Endodermal cell (in vitro differentiated cells): ENCODE results near the gene COX14. TPM values are rescaled to one million over a fixed set of nuclear protein-coding genes. Genes with fewer than 3 reads are reported as not detected.
A peak's percentile ranks its signal among the peaks of the same experiment; 100 is the strongest.

Experiments used
- DNase-seq: peaks from one replicate; pipeline ENCODE4 v3.0.0-alpha.2; 2017
- H3K27ac ChIP-seq: 2 replicates; pipeline ENCODE4 v1.5.1; 2013; ENCODE audit warnings: mild to moderate bottlenecking, low read depth, low read length, moderate library complexity
- H3K27me3 ChIP-seq: 2 replicates; pipeline ENCODE4 v1.6.1; 2013; ENCODE audit warnings: mild to moderate bottlenecking, low read length, moderate library complexity; ENCODE audit not compliant: insufficient read depth, control insufficient read depth, poor library complexity, severe bottlenecking
- H3K36me3 ChIP-seq: 2 replicates; pipeline ENCODE4 v1.7.0; 2013; ENCODE audit warnings: mild to moderate bottlenecking, low read length, moderate library complexity; ENCODE audit not compliant: control insufficient read depth, insufficient read depth
- H3K4me1 ChIP-seq: one replicate; pipeline ENCODE4 v1.7.0; 2013; ENCODE audit warnings: low read length; ENCODE audit not compliant: control insufficient read depth, insufficient read depth
- H3K4me3 ChIP-seq: 2 replicates; pipeline ENCODE4 v1.5.1; 2013; ENCODE audit warnings: mild to moderate bottlenecking, low read length, moderate library complexity
- H3K9ac ChIP-seq: 2 replicates; pipeline ENCODE4 v1.6.1; 2013; ENCODE audit warnings: mild to moderate bottlenecking, low read length, moderate library complexity; ENCODE audit not compliant: poor library complexity, severe bottlenecking; ENCODE audit errors: extremely low read depth
- H3K9me3 ChIP-seq: 2 replicates; pipeline ENCODE4 v1.6.1; 2013; ENCODE audit warnings: mild to moderate bottlenecking, low read length, moderate library complexity; ENCODE audit not compliant: control insufficient read depth
- H3K27ac Mint-ChIP-seq: 2 replicates; pipeline ENCODE4 v1.8.0; 2020; ENCODE audit warnings: mixed read lengths
- H3K27me3 Mint-ChIP-seq: 2 replicates; pipeline ENCODE4 v1.8.0; 2021; ENCODE audit warnings: mild to moderate bottlenecking, mixed read lengths; ENCODE audit not compliant: insufficient read depth
- H3K36me3 Mint-ChIP-seq: 2 replicates; pipeline ENCODE4 v1.8.0; 2020; ENCODE audit warnings: low read depth, mixed read lengths
- H3K4me1 Mint-ChIP-seq: 2 replicates; pipeline ENCODE4 v1.8.0; 2020; ENCODE audit warnings: mixed read lengths
- H3K4me3 Mint-ChIP-seq: 2 replicates; pipeline ENCODE4 v1.8.0; 2020; ENCODE audit warnings: mild to moderate bottlenecking, moderate library complexity, mixed read lengths
- H3K9me3 Mint-ChIP-seq: 2 replicates; pipeline ENCODE4 v1.8.0; 2020; ENCODE audit warnings: mild to moderate bottlenecking, mixed read lengths
- CTCF ChIP-seq: fragments of 200-600 bp; sonication (generic); conservative IDR thresholded peaks from 2 replicates; pipeline ENCODE4 v1.5.0; 2021; ENCODE audit warnings: antibody characterized with exemption, mild to moderate bottlenecking
- whole genome bisulfite sequencing, 2 experiments: methylation state at CpG; one replicate each; pipeline versions ENCODE4 v1.1.5 to v1.1.7; 2013; ENCODE audit warnings: missing lambda C conversion rate in 2 of 2, mixed read lengths in 1 of 2; ENCODE audit not compliant: insufficient coverage in 1 of 2, insufficient read length in 1 of 2; 5-methylcytosine and 5-hydroxymethylcytosine counted together
- total RNA-seq, 2 donors: library from RNA; stranded (reverse); fragmentation: NEBNext Ultra II Directional in 1 of 2; extraction: Animal tissue kit (Norgen Biotek cat#: 25700) in 1 of 2; gene quantifications; 2 replicates in 1 of 2; 3 replicates in 1 of 2; pipeline ENCODE4 v1.2.1, GENCODE V29; 2021

The COX14 gene
- total RNA-seq, 2 donors from 2014 or later = 26.0 to 26.7 TPM

- 82 to 92% methylated on average over 1 to 2 of the region's 2 CpGs for WGBS, 2 experiments
- no peak overlapping the region for H3K4me3 Mint-ChIP-seq
- Histone ChIP-seq H3K27me3 (no peaks in the 10 kb centered on the region), H3K4me3 (no peak overlapping the region), H3K9me3 (no peaks in the 10 kb centered on the region), H3K27ac (no peak overlapping the region), H3K36me3 (peaks cover 83% of the 10 kb centered on the region), H3K4me1 (no peaks in the 10 kb centered on the region), H3K9ac (no peak overlapping the region)
- TF ChIP-seq CTCF = peak; percentile 82
- no peaks in the 10 kb centered on the region for H3K9me3 Mint-ChIP-seq
- H3K27me3 Mint-ChIP-seq = no peaks in the 10 kb centered on the region
- no peak for DNase-seq
- H3K4me1 Mint-ChIP-seq = no peaks in the 10 kb centered on the region
- H3K27ac Mint-ChIP-seq = no peak overlapping the region
- H3K36me3 Mint-ChIP-seq = peaks cover 65% of the 10 kb centered on the region
These were observed 20.6 kb downstream of the COX14 start for GRCh38 chr12:50132505-50133135.

GRCh38 chr12:50142993-50143392, 31.0 kb downstream of the COX14 start:
- H3K36me3 Mint-ChIP-seq = peaks cover 47% of the 10 kb centered on the region
- no peaks in the 10 kb centered on the region for H3K9me3 Mint-ChIP-seq
- H3K4me1 ChIP-seq = no peaks in the 10 kb centered on the region
- peaks cover 46% of the 10 kb centered on the region for H3K36me3 ChIP-seq
- 88 to 98% methylated on average over 7 to 8 of the region's 8 CpGs for WGBS, 2 experiments
- no peaks in the 10 kb centered on the region for H3K27me3 ChIP-seq
- TF ChIP-seq CTCF = no peak
- no peak for DNase-seq
- H3K27ac ChIP-seq = no peak overlapping the region
- no peak overlapping the region for H3K27ac Mint-ChIP-seq
- no peaks in the 10 kb centered on the region for H3K9me3 ChIP-seq
- H3K9ac ChIP-seq = no peak overlapping the region
- H3K27me3 Mint-ChIP-seq = no peaks in the 10 kb centered on the region
- H3K4me3 ChIP-seq = no peak overlapping the region
- H3K4me1 Mint-ChIP-seq = peaks cover 4% of the 10 kb centered on the region
- H3K4me3 Mint-ChIP-seq = no peak overlapping the region

- TF ChIP-seq CTCF = no peak
- Histone ChIP-seq H3K9me3 (no peaks in the 10 kb centered on the region), H3K27me3 (no peaks in the 10 kb centered on the region), H3K4me1 (no peaks in the 10 kb centered on the region), H3K36me3 (peaks cover 23% of the 10 kb centered on the region), H3K4me3 (no peak overlapping the region), H3K27ac (no peak overlapping the region), H3K9ac (no peak overlapping the region)
- Mint-ChIP-seq H3K36me3 (peaks cover 29% of the 10 kb centered on the region), H3K4me1 (peaks cover 4% of the 10 kb centered on the region), H3K27ac (peak overlapping the region; percentile 50), H3K27me3 (no peaks in the 10 kb centered on the region), H3K9me3 (no peaks in the 10 kb centered on the region), H3K4me3 (no peak overlapping the region)
- WGBS, 2 experiments = 100% methylated on average over 2 of the region's 2 CpGs; no CpG with 5 or more reads in 1 of the 2 experiments
- no peak for DNase-seq
These were observed 33.4 kb downstream of the COX14 start for GRCh38 chr12:50145439-50145838.
